MCF 10A (cell line): Measurements from ENCODE around the gene RPL7L1. TPM values are rescaled to one million over a fixed set of nuclear protein-coding genes. Genes with fewer than 3 reads are reported as not detected.

Source experiments
- BruUV-seq: library from RNA; stranded (reverse); fragments of 400-500 nt; replicated peaks from 2 replicates; lab custom pipeline; 2021; lab: Mats Ljungman, UMichigan
- CTCF ChIA-PET: fragments of 300-600 bp; sonication (Branson Sonifier 250); formaldehyde crosslinking; extraction: SDS; loops from one replicate; lab custom pipeline; 2021; ENCODE audit warnings: antibody characterized with exemption, inconsistent platforms; lab: Yijun Ruan, JAX
- POLR2A ChIA-PET: fragments of 300-600, 350-650 bp; sonication (Branson Sonifier 250); formaldehyde crosslinking; extraction: SDS; loops from one replicate; lab custom pipeline; 2020; ENCODE audit warnings: antibody characterized with exemption, inconsistent platforms; lab: Yijun Ruan, JAX
- DNase-seq: peaks from one replicate; pipeline ENCODE4 v3.0.0-alpha.2; 2018; ENCODE audit not compliant: unreplicated experiment
- H3K27ac Mint-ChIP-seq: one replicate; pipeline ENCODE4 v1.8.0; 2022; ENCODE audit warnings: mild to moderate bottlenecking, low read depth, mixed read lengths; ENCODE audit not compliant: unreplicated experiment
- H3K27me3 Mint-ChIP-seq: one replicate; pipeline ENCODE4 v1.8.0; 2022; ENCODE audit warnings: mixed read lengths; ENCODE audit not compliant: insufficient read depth, unreplicated experiment
- H3K36me3 Mint-ChIP-seq: one replicate; pipeline ENCODE4 v1.8.0; 2022; ENCODE audit warnings: mild to moderate bottlenecking, moderate library complexity, mixed read lengths; ENCODE audit not compliant: insufficient read depth, unreplicated experiment
- H3K4me1 Mint-ChIP-seq: one replicate; pipeline ENCODE4 v1.8.0; 2022; ENCODE audit warnings: mixed read lengths; ENCODE audit not compliant: insufficient read depth, unreplicated experiment
- H3K4me3 Mint-ChIP-seq: one replicate; pipeline ENCODE4 v1.8.0; 2022; ENCODE audit warnings: mild to moderate bottlenecking, moderate library complexity, mixed read lengths; ENCODE audit not compliant: unreplicated experiment
- H3K9me3 Mint-ChIP-seq: one replicate; pipeline ENCODE4 v1.8.0; 2022; ENCODE audit warnings: mixed read lengths; ENCODE audit not compliant: unreplicated experiment
- intact Hi-C: fragments of 100-400 bp; cut with micrococcal nuclease; formaldehyde crosslinking; loops from 2 replicates; pipeline ENCODE4 v1.14.1; 2022
- total RNA-seq: library from RNA; stranded (reverse); gene quantifications from 2 replicates; pipeline ENCODE4 v1.2.3, GENCODE V29; 2022
- TF ChIP-seq, protein P1 (sequence below): fragments of 200-600 bp; IDR thresholded peaks from one replicate; pipeline ENCODE4 v1.8.0; 2022; ENCODE audit warnings: antibody characterized with exemption, mild to moderate bottlenecking; ENCODE audit not compliant: unreplicated experiment

RPL7L1 gene
- total RNA-seq, 1 experiment from 2014 or later, result 121 TPM

- BruUV-seq, result no TSS peak
- TF ChIP-seq, protein P1, sequence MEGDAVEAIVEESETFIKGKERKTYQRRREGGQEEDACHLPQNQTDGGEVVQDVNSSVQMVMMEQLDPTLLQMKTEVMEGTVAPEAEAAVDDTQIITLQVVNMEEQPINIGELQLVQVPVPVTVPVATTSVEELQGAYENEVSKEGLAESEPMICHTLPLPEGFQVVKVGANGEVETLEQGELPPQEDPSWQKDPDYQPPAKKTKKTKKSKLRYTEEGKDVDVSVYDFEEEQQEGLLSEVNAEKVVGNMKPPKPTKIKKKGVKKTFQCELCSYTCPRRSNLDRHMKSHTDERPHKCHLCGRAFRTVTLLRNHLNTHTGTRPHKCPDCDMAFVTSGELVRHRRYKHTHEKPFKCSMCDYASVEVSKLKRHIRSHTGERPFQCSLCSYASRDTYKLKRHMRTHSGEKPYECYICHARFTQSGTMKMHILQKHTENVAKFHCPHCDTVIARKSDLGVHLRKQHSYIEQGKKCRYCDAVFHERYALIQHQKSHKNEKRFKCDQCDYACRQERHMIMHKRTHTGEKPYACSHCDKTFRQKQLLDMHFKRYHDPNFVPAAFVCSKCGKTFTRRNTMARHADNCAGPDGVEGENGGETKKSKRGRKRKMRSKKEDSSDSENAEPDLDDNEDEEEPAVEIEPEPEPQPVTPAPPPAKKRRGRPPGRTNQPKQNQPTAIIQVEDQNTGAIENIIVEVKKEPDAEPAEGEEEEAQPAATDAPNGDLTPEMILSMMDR, result no peak
- DNase-seq, result no peak
- H3K9me3 Mint-ChIP-seq, result no peaks in the 10 kb centered on the region
- ChIA-PET CTCF (interaction anchor here (0.5 to 1.2 kb wide), 6 partner anchors 15 to 353 kb away, joined by 3 read pairs; partner anchors contain the start of gene CNPY3), POLR2A (interaction anchor here (0.6 to 0.8 kb wide), 2 partner anchors 15 to 1021 kb away, joined by 3 to 5 read pairs; partner anchors contain the start of gene CNPY3)
- H3K4me1 Mint-ChIP-seq, result no peaks in the 10 kb centered on the region
- no peak overlapping the region for H3K4me3 Mint-ChIP-seq
- H3K36me3 Mint-ChIP-seq, result no peaks in the 10 kb centered on the region
- no peak overlapping the region for H3K27ac Mint-ChIP-seq
- H3K27me3 Mint-ChIP-seq, result no peaks in the 10 kb centered on the region
- intact Hi-C loops, result no loop called here
Observed at GRCh38 chr6:42914546-42914945, 35.1 kb downstream of the RPL7L1 start.

GRCh38 chr6:42915732-42916131 is 36.3 kb downstream of the RPL7L1 start, which contains the start of gene PTCRA:
PTCRA (plus strand) TSS chr6:42916053; CDS start chr6:42916070, 17 bp downstream.
- H3K4me3 Mint-ChIP-seq, result no peak within 1 kb of the TSS
- no peaks in the 10 kb centered on the region for H3K9me3 Mint-ChIP-seq
- ChIA-PET CTCF (interaction anchor here (1.5 kb wide), 1 partner anchor 14 kb away, joined by 8 read pairs; no protein-coding TSS in a partner anchor), POLR2A (interaction anchor here (0.9 kb wide), 1 partner anchor 26 kb away, joined by 3 read pairs; no protein-coding TSS in a partner anchor)
- H3K4me1 Mint-ChIP-seq, result no peaks in the 10 kb centered on the region
- H3K36me3 Mint-ChIP-seq, result no peaks in the 10 kb centered on the region
- no peak for DNase-seq
- no peak within 1 kb of the TSS for H3K27ac Mint-ChIP-seq
- H3K27me3 Mint-ChIP-seq, result no peaks in the 10 kb centered on the region
- TF ChIP-seq, protein P1, result no peak
- intact Hi-C loops, result no loop called here
- no TSS peak for BruUV-seq

DNA sequence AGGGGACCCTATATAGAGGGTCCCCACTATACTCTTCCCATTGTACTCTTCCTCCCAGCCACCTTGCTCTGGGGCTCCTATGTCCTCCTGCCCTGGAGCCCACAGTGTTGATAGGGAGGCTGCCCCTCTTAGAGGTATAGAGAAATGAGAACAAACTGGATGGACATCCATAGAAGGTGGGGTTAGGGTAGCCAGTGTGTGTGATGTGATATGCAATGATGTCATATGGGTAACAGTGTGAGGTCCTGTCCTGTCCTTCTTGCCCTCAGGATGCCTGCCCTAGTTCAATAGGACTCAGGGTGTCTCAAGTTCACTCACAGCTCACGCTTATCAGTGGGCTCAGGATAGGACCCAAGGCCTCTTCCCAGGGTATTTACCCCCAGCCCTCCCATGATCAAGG is 36.9 kb downstream of the RPL7L1 start:
- CTCF ChIA-PET, result interaction anchor here (1.5 kb wide), 1 partner anchor 15 kb away, joined by 8 read pairs; no protein-coding TSS in a partner anchor
- no peaks in the 10 kb centered on the region for H3K4me1 Mint-ChIP-seq
- H3K4me3 Mint-ChIP-seq, result no peak overlapping the region

GRCh38 chr6:42921801-42922200 is 42.4 kb downstream of the RPL7L1 start:
- Mint-ChIP-seq H3K4me1 (no peaks in the 10 kb centered on the region), H3K27me3 (no peaks in the 10 kb centered on the region), H3K27ac (no peak overlapping the region), H3K9me3 (no peaks in the 10 kb centered on the region), H3K36me3 (no peaks in the 10 kb centered on the region), H3K4me3 (no peak overlapping the region)
- no peak for DNase-seq
- CTCF ChIA-PET, result no interaction called here
- intact Hi-C loops, result no loop called here
- POLR2A ChIA-PET, result no interaction called here
- BruUV-seq, result no TSS peak
- TF ChIP-seq, protein P1, result no peak

More for the DNA sequence above, 36.9 kb downstream of the RPL7L1 start:
- BruUV-seq, result no TSS peak
- Mint-ChIP-seq H3K27ac (no peak overlapping the region), H3K27me3 (no peaks in the 10 kb centered on the region), H3K9me3 (no peaks in the 10 kb centered on the region), H3K36me3 (no peaks in the 10 kb centered on the region)
- intact Hi-C loops, result no loop called here
- TF ChIP-seq, protein P1, result no peak
- no peak for DNase-seq
- POLR2A ChIA-PET, result no interaction called here
